Measurements from ENCODE around the gene NUDT17.
A peak's percentile ranks its signal among the peaks of the same experiment; 100 is the strongest.

Gene NUDT17

DNA sequence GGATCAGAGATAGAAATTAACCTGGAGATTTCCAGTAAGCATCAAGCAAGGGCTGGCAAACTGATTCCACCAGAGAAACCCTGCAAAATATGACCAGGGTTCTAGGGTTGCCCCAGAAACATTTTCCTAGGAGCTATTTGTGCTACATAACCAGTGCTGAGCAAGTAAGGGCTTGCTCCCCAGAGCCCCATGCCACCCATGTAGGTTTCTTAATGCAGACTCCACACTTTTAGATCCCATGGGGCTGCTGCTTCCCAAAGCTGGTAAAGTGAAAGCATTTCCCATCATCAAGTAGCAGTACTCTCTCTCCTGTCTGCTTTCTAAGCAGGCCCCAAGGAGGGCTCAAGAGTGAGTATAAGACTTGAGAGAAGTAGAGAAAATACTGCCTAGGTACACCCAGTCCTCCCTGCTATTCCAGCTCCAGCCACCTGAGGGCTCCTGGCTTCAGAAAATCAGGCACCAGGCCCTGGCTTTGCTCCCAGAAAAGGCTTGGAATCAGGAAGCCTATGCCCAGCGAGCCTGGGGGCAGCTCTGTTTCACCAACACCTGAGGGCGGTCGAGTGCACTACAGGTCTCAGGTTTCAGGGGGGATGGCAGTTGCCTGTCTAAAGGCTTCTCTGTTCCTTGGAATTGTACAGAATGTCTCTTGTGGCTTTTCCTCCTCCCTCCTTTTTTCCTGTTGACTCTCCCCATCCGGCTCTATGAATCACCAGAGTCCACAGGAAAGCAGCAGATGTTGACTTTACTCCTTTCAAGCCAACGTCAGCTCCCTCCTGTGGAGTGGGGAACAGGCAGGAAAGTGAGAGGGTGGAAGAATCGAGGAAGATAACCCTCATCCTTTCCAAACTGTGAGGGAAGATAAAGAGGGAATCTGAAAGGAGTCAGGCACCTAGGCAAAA lies 46.4 kb downstream of the NUDT17 start:
- peak; percentile 88 for DNase-seq

DNA sequence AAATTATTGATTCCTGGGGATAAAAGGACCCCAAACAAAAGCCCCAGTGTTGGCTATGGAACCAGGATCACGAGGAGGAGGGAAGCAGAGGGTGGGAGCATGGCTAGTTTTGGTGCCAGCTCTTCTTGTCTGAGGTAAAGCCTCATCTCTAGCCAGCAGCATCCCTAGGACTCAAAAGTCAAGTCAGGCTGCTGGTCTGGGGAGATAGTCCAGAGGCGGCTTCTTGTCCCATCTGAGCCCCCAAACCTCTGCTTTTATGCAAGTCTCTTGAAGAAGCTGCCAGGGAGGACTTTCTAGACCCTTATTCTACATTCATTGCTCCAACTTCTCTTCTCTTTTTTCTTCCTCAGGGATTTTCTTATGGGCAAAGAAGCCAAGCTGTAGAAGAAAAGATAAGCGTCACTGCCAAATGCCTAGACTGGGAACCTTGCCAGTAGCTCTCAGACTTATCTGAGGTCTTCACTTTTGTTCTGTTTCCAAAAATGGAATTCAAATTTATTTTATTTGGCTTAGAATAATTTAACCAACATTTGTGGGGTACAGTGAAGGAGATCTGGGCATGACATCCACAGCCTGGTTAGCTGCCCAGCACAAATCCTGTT lies 47.2 kb downstream of the NUDT17 start:
- peak; percentile 21 for DNase-seq

DNA sequence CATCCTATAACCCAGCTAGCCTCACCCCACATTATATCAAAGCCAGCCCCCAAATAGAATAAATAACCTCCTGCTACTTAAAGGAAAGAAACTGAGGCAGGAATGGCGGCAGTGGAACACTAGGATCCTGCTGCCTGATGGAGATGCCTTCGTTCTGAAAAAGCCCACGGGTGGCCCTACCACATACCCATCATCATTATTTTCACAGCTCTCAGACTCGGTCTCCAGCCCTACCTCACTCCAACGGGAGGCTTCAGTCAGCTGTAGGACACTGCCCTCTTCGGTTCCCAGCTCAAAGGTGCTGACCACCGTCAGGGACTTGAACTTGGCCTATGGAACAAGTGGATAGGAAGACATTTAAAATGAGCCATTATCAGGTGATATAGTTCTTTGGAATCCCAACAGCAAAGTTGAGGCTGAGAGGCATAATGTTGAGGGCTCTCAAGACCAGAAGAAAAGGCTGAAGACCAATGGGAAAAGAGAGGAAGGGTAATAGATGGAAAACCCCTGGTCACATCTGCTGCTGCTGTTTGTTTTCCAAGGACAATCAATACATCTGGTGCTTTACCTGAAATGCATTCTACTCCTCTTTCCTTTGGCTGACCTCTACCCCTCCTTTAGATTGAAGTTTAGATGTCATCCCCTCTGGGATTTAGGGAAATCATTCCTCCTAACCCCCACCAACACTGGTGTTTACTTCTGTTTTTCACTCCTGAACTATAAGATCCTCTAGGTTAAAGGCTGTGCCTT lies 48.1 kb downstream of the NUDT17 start:
- no peak for DNase-seq

DNA sequence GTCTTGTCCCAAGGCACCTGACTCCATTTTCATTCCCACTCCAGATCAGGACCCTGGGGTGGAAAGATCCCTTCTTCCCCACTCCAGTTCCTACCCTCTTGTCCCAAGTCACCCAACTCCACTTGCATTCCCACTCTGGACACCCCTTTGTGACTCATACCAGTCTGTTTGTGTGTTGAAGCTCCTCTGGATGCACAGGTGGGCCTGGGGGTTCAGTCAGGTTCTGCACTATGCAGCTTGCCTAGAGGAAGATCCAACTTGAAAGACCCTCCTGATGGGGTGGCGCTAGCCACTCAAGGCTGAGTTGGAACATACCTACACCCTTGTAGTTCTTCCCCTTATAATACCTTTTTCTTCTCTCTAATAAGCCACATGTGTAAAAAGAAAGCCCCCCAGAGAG lies 50.0 kb downstream of the NUDT17 start:
- DNase-seq = no peak

DNA sequence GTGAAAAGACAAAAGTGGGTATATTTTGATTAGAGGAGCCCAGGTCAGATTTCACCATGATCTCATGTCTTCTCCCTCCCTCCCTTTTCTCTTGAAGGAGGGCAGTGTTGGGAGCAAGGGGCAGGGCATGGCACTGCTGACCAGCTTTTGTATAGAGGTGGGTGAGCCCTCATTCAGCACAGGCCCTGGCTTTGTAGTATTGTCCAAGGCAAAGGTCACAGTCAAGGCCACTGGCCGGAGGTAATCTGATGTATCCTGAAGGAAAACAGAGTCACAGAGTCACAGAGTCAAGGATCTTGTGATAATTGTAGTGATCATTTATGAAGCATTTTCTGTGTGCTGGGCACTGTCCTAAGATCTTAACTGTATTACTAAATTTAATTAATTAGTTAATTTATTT lies 52.5 kb downstream of the NUDT17 start:
- DNase-seq = no peak
